H9 (cell line): Measurements from ENCODE around the gene FCGBP. TPM values are rescaled to one million over a fixed set of nuclear protein-coding genes. Genes with fewer than 3 reads are reported as not detected.

Experiments used
- DNase-seq: peaks from one replicate; pipeline ENCODE4 v3.0.0-alpha.2; 2017
- H2AFZ ChIP-seq: one replicate; pipeline ENCODE4 v1.6.1; 2013; ENCODE audit warnings: mild to moderate bottlenecking, low read length, control low read depth, moderate library complexity
- H2AK5ac ChIP-seq: 2 replicates; pipeline ENCODE4 v1.6.1; 2013; ENCODE audit warnings: low read length, control low read depth, mixed read lengths; ENCODE audit not compliant: insufficient read length
- H2BK120ac ChIP-seq: one replicate; pipeline ENCODE4 v1.6.1; 2013; ENCODE audit warnings: low read depth, mild to moderate bottlenecking, low read length, control low read depth, inconsistent platforms; ENCODE audit not compliant: poor library complexity, severe bottlenecking
- H2BK12ac ChIP-seq: 2 replicates; pipeline ENCODE4 v1.6.1; 2013; ENCODE audit warnings: low read length, control low read depth, mixed read lengths, low read depth; ENCODE audit not compliant: insufficient read length
- H2BK15ac ChIP-seq: 2 replicates; pipeline ENCODE4 v1.6.1; 2013; ENCODE audit warnings: low read depth, low read length, control low read depth
- H2BK20ac ChIP-seq: one replicate; pipeline ENCODE4 v1.6.1; 2013; ENCODE audit warnings: low read depth, mild to moderate bottlenecking, low read length, control low read depth, inconsistent platforms; ENCODE audit not compliant: poor library complexity, severe bottlenecking
- H2BK5ac ChIP-seq: 2 replicates; pipeline ENCODE4 v1.6.1; 2013; ENCODE audit warnings: low read length, control low read depth, mixed read lengths; ENCODE audit not compliant: insufficient read length
- H3K14ac ChIP-seq: 2 replicates; pipeline ENCODE4 v1.6.1; 2013; ENCODE audit warnings: low read length, control low read depth; ENCODE audit not compliant: insufficient read depth
- H3K18ac ChIP-seq: 2 replicates; pipeline ENCODE4 v1.6.1; 2013; ENCODE audit warnings: low read depth, mild to moderate bottlenecking, mixed read lengths, low read length, control low read depth; ENCODE audit not compliant: insufficient read length
- H3K23ac ChIP-seq: 2 replicates; pipeline ENCODE4 v1.6.1; 2013; ENCODE audit warnings: low read length, control low read depth, mixed read lengths, low read depth; ENCODE audit not compliant: insufficient read length
- H3K23me2 ChIP-seq: 2 replicates; pipeline ENCODE4 v1.6.1; 2013; ENCODE audit warnings: low read depth, mild to moderate bottlenecking, mixed read lengths, low read length, control low read depth; ENCODE audit not compliant: insufficient read length, poor library complexity, severe bottlenecking
- H3K27ac ChIP-seq: 2 replicates; pipeline ENCODE4 v1.5.1; 2013; ENCODE audit warnings: low read length, control low read depth, mixed read lengths, low read depth; ENCODE audit not compliant: insufficient read length
- H3K27me3 ChIP-seq: 2 replicates; pipeline ENCODE4 v1.6.1; 2013; ENCODE audit warnings: low read length, control low read depth, inconsistent platforms; ENCODE audit not compliant: insufficient read depth
- H3K4ac ChIP-seq: 2 replicates; pipeline ENCODE4 v1.6.1; 2013; ENCODE audit warnings: low read depth, mild to moderate bottlenecking, control low read depth, inconsistent platforms, low read length, moderate library complexity
- H3K4me1 ChIP-seq: 2 replicates; pipeline ENCODE4 v1.6.1; 2013; ENCODE audit warnings: low read length, control low read depth, inconsistent platforms; ENCODE audit not compliant: insufficient read depth
- H3K4me2 ChIP-seq: 2 replicates; pipeline ENCODE4 v1.6.1; 2013; ENCODE audit warnings: low read length, control low read depth, mixed read lengths; ENCODE audit not compliant: insufficient read length, insufficient read depth
- H3K56ac ChIP-seq: 2 replicates; pipeline ENCODE4 v1.6.1; 2013; ENCODE audit warnings: low read depth, mild to moderate bottlenecking, mixed read lengths, low read length, control low read depth; ENCODE audit not compliant: insufficient read length
- H3K79me1 ChIP-seq: 2 replicates; pipeline ENCODE4 v1.6.1; 2013; ENCODE audit warnings: low read depth, mild to moderate bottlenecking, moderate library complexity, low read length, control low read depth, inconsistent platforms; ENCODE audit not compliant: insufficient read depth, poor library complexity, severe bottlenecking
- H3K79me2 ChIP-seq: 2 replicates; pipeline ENCODE4 v1.6.1; 2013; ENCODE audit warnings: low read length, control low read depth, inconsistent platforms; ENCODE audit not compliant: insufficient read depth
- H3K9ac ChIP-seq: 2 replicates; pipeline ENCODE4 v1.6.1; 2013; ENCODE audit warnings: low read length, control low read depth, mixed read lengths; ENCODE audit not compliant: insufficient read length; ENCODE audit errors: extremely low read depth
- H3K9me3 ChIP-seq: one replicate; pipeline ENCODE4 v1.6.1; 2013; ENCODE audit warnings: low read depth, low read length, inconsistent platforms; ENCODE audit not compliant: control insufficient read depth
- H3T11ph ChIP-seq: one replicate; pipeline ENCODE4 v1.6.1; 2013; ENCODE audit warnings: mild to moderate bottlenecking, low read length, control low read depth, inconsistent platforms
- H4K20me1 ChIP-seq: one replicate; pipeline ENCODE4 v1.6.1; 2013; ENCODE audit not compliant: control insufficient read depth, insufficient read length, insufficient read depth
- H4K5ac ChIP-seq: 2 replicates; pipeline ENCODE4 v1.6.1; 2013; ENCODE audit warnings: low read depth, mild to moderate bottlenecking, mixed read lengths, low read length, control low read depth; ENCODE audit not compliant: insufficient read length
- H4K8ac ChIP-seq: replicated peaks from 2 replicates; pipeline ENCODE4 v1.6.1; 2013; ENCODE audit warnings: low read length, control low read depth, mixed read lengths, low read depth; ENCODE audit not compliant: insufficient read length
- H4K91ac ChIP-seq: 2 replicates; pipeline ENCODE4 v1.6.1; 2013; ENCODE audit warnings: low read depth, mild to moderate bottlenecking, moderate library complexity, mixed read lengths, low read length, control low read depth; ENCODE audit not compliant: insufficient read length
- H3K27ac Mint-ChIP-seq, 3 experiments: 2 replicates in 2 of 3; 3 replicates in 1 of 3; pipeline ENCODE4 v1.8.0; 2020 to 2021; ENCODE audit warnings: mixed read lengths in 3 of 3, mild to moderate bottlenecking in 1 of 3, moderate library complexity in 1 of 3
- H3K27me3 Mint-ChIP-seq: 2 replicates; pipeline ENCODE4 v1.8.0; 2021; ENCODE audit warnings: low read depth, mild to moderate bottlenecking, moderate library complexity, mixed read lengths
- H3K36me3 Mint-ChIP-seq, 3 experiments: 2 replicates in 2 of 3; 3 replicates in 1 of 3; pipeline ENCODE4 v1.8.0; 2020 to 2021; ENCODE audit warnings: low read depth in 3 of 3, mixed read lengths in 3 of 3; ENCODE audit not compliant: insufficient read depth in 1 of 3
- H3K4me1 Mint-ChIP-seq, 2 experiments: 2 replicates each; pipeline ENCODE4 v1.8.0; 2020; ENCODE audit warnings: mixed read lengths in 2 of 2
- H3K4me3 Mint-ChIP-seq, 2 experiments: 2 replicates in 1 of 2; 3 replicates in 1 of 2; pipeline ENCODE4 v1.8.0; 2020 to 2021; ENCODE audit warnings: mild to moderate bottlenecking in 2 of 2, mixed read lengths in 2 of 2, moderate library complexity in 1 of 2
- H3K9me3 Mint-ChIP-seq, 2 experiments: 2 replicates in 1 of 2; 3 replicates in 1 of 2; pipeline ENCODE4 v1.8.0; 2020; ENCODE audit warnings: mild to moderate bottlenecking in 2 of 2, mixed read lengths in 2 of 2, moderate library complexity in 1 of 2
- WGBS: extraction: QIAGEN DNeasy Blood & Tissue Kit; methylation state at CpG from one replicate; pipeline ENCODE4 v1.1.7; 2013; ENCODE audit warnings: missing lambda C conversion rate, low lambda C conversion rate, mixed read lengths; ENCODE audit not compliant: insufficient read length; ENCODE audit errors: extremely low coverage; 5-methylcytosine and 5-hydroxymethylcytosine counted together
- total RNA-seq: library from RNA; stranded (reverse); gene quantifications from 2 replicates; pipeline ENCODE4 v1.2.1, GENCODE V29; 2021
- TF ChIP-seq, protein P1 (sequence below): fragments of 200-600 bp; sonication (generic); conservative IDR thresholded peaks from 3 replicates; pipeline ENCODE4 v1.8.0; 2021; ENCODE audit warnings: antibody characterized with exemption, mild to moderate bottlenecking

The FCGBP gene
- total RNA-seq, 1 experiment from 2014 or later = 0.13 TPM

- DNase-seq = no peak
- Histone ChIP-seq H3K27me3 (no peaks in the 10 kb centered on the region; the same call in none of the 2 replicates), H3K79me2 (peaks cover 8% of the 10 kb centered on the region; the same call in 1 of the 2 replicates), H3K4me2 (no peak overlapping the region), H2BK15ac (no peak overlapping the region), H3K23me2 (peaks cover 4% of the 10 kb centered on the region), H2BK20ac (no peak overlapping the region), H4K20me1 (no peaks in the 10 kb centered on the region), H3K4ac (no peak overlapping the region), H2AFZ (no peak overlapping the region), H2BK120ac (no peak overlapping the region), H2BK5ac (no peak overlapping the region), H3K23ac (no peak overlapping the region), H3K9me3 (no peaks in the 10 kb centered on the region), H4K8ac (no peak overlapping the region), H3K56ac (no peak overlapping the region), H3K27ac (no peak overlapping the region), H3K9ac (no peak overlapping the region), H3K18ac (no peak overlapping the region), H4K91ac (no peak overlapping the region), H2AK5ac (no peak overlapping the region), H4K5ac (no peak overlapping the region), H3K4me1 (peaks cover 7% of the 10 kb centered on the region; the same call in 1 of the 2 replicates), H3K79me1 (peaks cover 5% of the 10 kb centered on the region), H2BK12ac (no peak overlapping the region), H3T11ph (no peak overlapping the region), H3K14ac (no peak overlapping the region)
- Mint-ChIP-seq H3K27me3 (no peaks in the 10 kb centered on the region; the same call in 1 of the 2 replicates), H3K4me1 (peaks cover 14 to 18% of the 10 kb centered on the region in 2 experiments), H3K27ac (no peak overlapping the region; a peak in 1 of 7 replicates), H3K4me3 (no peak overlapping the region), H3K9me3 (0 out of 5 replicates have a peak, but pooled peaks cover 0 to 4% of the 10 kb centered on the region in 2 experiments), H3K36me3 (peaks cover 20 to 26% (median 24%) of the 10 kb centered on the region in 3 experiments)
- WGBS = no CpG with 5 or more reads among the region's 15 CpGs
- TF ChIP-seq, protein P1, sequence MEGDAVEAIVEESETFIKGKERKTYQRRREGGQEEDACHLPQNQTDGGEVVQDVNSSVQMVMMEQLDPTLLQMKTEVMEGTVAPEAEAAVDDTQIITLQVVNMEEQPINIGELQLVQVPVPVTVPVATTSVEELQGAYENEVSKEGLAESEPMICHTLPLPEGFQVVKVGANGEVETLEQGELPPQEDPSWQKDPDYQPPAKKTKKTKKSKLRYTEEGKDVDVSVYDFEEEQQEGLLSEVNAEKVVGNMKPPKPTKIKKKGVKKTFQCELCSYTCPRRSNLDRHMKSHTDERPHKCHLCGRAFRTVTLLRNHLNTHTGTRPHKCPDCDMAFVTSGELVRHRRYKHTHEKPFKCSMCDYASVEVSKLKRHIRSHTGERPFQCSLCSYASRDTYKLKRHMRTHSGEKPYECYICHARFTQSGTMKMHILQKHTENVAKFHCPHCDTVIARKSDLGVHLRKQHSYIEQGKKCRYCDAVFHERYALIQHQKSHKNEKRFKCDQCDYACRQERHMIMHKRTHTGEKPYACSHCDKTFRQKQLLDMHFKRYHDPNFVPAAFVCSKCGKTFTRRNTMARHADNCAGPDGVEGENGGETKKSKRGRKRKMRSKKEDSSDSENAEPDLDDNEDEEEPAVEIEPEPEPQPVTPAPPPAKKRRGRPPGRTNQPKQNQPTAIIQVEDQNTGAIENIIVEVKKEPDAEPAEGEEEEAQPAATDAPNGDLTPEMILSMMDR = no peak
These were observed 34.4 kb upstream of the FCGBP start for GRCh38 chr19:39968789-39969188.
